Duodenal mucosa (tissue), 2 donors: Measurements from ENCODE around the gene HNRNPLL.

Experiments used
- H3K27ac ChIP-seq: one replicate; pipeline ENCODE4 v1.7.0; 2013; ENCODE audit warnings: low read depth, low read length
- H3K27me3 ChIP-seq, 2 donors: one replicate each; pipeline ENCODE4 v1.7.0; 2013; ENCODE audit warnings: low read length in 2 of 2, control low read depth in 1 of 2; ENCODE audit not compliant: insufficient read depth in 2 of 2, control insufficient read depth in 1 of 2
- H3K36me3 ChIP-seq, 2 donors: one replicate each; pipeline ENCODE4 v1.7.0; 2013; ENCODE audit warnings: low read length in 2 of 2, control low read depth in 1 of 2; ENCODE audit not compliant: insufficient read depth in 2 of 2, control insufficient read depth in 1 of 2
- H3K4me1 ChIP-seq, 2 donors: one replicate each; pipeline ENCODE4 v1.7.0; 2013; ENCODE audit warnings: low read length in 2 of 2, control low read depth in 1 of 2; ENCODE audit not compliant: insufficient read depth in 2 of 2, control insufficient read depth in 1 of 2
- H3K4me3 ChIP-seq, 2 donors: one replicate each; pipeline ENCODE4 v1.7.0; 2013; ENCODE audit warnings: low read length in 2 of 2, low read depth in 1 of 2
- H3K9ac ChIP-seq, 2 donors: one replicate each; pipeline ENCODE4 v1.7.0; 2013; ENCODE audit warnings: low read length in 2 of 2, low read depth in 1 of 2
- H3K9me3 ChIP-seq, 2 donors: one replicate each; pipeline ENCODE4 v1.7.0; 2013; ENCODE audit warnings: low read length in 2 of 2, control low read depth in 1 of 2; ENCODE audit not compliant: control insufficient read depth in 1 of 2

HNRNPLL gene

GRCh38 chr2:38522754-38523349 lies 79.9 kb downstream of the HNRNPLL start:
- Histone ChIP-seq H3K9ac (no peak overlapping the region), H3K36me3 (no peaks in the 10 kb centered on the region), H3K4me3 (no peak overlapping the region), H3K9me3 (no peaks in the 10 kb centered on the region), H3K27ac (no peak overlapping the region), H3K4me1 (no peaks in the 10 kb centered on the region), H3K27me3 (peaks cover 0 to 5% of the 10 kb centered on the region in 2 donors)

GRCh38 chr2:38521835-38522234 lies 80.9 kb downstream of the HNRNPLL start:
- Histone ChIP-seq H3K4me3 (no peak overlapping the region), H3K4me1 (no peaks in the 10 kb centered on the region), H3K36me3 (no peaks in the 10 kb centered on the region), H3K27ac (no peak overlapping the region), H3K9me3 (no peaks in the 10 kb centered on the region), H3K9ac (no peak overlapping the region), H3K27me3 (peaks cover 0 to 5% of the 10 kb centered on the region in 2 donors)

GRCh38 chr2:38517284-38517683 lies 85.4 kb downstream of the HNRNPLL start:
- no peak overlapping the region for H3K4me3 ChIP-seq
- H3K4me1 ChIP-seq = no peaks in the 10 kb centered on the region
- H3K9me3 ChIP-seq = no peaks in the 10 kb centered on the region

GRCh38 chr2:38516526-38516925 lies 86.2 kb downstream of the HNRNPLL start:
- no peaks in the 10 kb centered on the region for H3K4me1 ChIP-seq
- H3K9ac ChIP-seq = no peak overlapping the region
- H3K4me3 ChIP-seq = no peak overlapping the region
- no peaks in the 10 kb centered on the region for H3K36me3 ChIP-seq
- no peak overlapping the region for H3K27ac ChIP-seq
- H3K27me3 ChIP-seq = no peaks in the 10 kb centered on the region
- H3K9me3 ChIP-seq = no peaks in the 10 kb centered on the region

More at GRCh38 chr2:38517284-38517683, 85.4 kb downstream of the HNRNPLL start:
- H3K9ac ChIP-seq = no peak overlapping the region
- no peaks in the 10 kb centered on the region for H3K36me3 ChIP-seq
- H3K27me3 ChIP-seq = no peaks in the 10 kb centered on the region
- no peak overlapping the region for H3K27ac ChIP-seq

- Histone ChIP-seq H3K9me3 (no peaks in the 10 kb centered on the region), H3K4me3 (no peak overlapping the region), H3K27ac (no peak overlapping the region), H3K36me3 (no peaks in the 10 kb centered on the region), H3K4me1 (no peaks in the 10 kb centered on the region), H3K9ac (no peak overlapping the region), H3K27me3 (no peaks in the 10 kb centered on the region)
Measured at GRCh38 chr2:38516122-38516521, 86.6 kb downstream of the HNRNPLL start.

- Histone ChIP-seq H3K27me3 (no peaks in the 10 kb centered on the region), H3K4me3 (no peak overlapping the region), H3K36me3 (no peaks in the 10 kb centered on the region), H3K9ac (no peak overlapping the region), H3K4me1 (no peaks in the 10 kb centered on the region), H3K9me3 (no peaks in the 10 kb centered on the region), H3K27ac (no peak overlapping the region)
Measured at GRCh38 chr2:38515155-38516074, 87.3 kb downstream of the HNRNPLL start.

- Histone ChIP-seq H3K27ac (no peak overlapping the region), H3K36me3 (no peaks in the 10 kb centered on the region), H3K4me1 (peaks cover 3 to 6% of the 10 kb centered on the region in 2 donors), H3K9me3 (no peaks in the 10 kb centered on the region), H3K9ac (no peak overlapping the region), H3K27me3 (no peaks in the 10 kb centered on the region), H3K4me3 (no peak overlapping the region)
Measured at GRCh38 chr2:38514603-38515154, 88.0 kb downstream of the HNRNPLL start.

- Histone ChIP-seq H3K36me3 (no peaks in the 10 kb centered on the region), H3K27ac (no peak overlapping the region), H3K9me3 (no peaks in the 10 kb centered on the region), H3K4me1 (peaks cover 16 to 18% of the 10 kb centered on the region in 2 donors), H3K9ac (no peak overlapping the region), H3K4me3 (no peak overlapping the region), H3K27me3 (no peaks in the 10 kb centered on the region)
Measured at GRCh38 chr2:38512211-38512610, 90.5 kb downstream of the HNRNPLL start.
